Hippocampal formation (tissue), 2 donors: ENCODE data around the gene ENG.

Source experiments
- DNase-seq, 2 donors: peaks; one replicate each; lab custom pipeline; 2025; lab: John Stamatoyannopoulos, UW

ENG gene

GRCh38 chr9:127776924-127777289 lies 77.6 kb downstream of the ENG start:
- no peak for DNase-seq

GRCh38 chr9:127776195-127776923 lies 78.1 kb downstream of the ENG start:
- DNase-seq: no peak

GRCh38 chr9:127773981-127774380 lies 80.5 kb downstream of the ENG start:
- DNase-seq: no peak

GRCh38 chr9:127773272-127773671 lies 81.2 kb downstream of the ENG start:
- no peak for DNase-seq

- DNase-seq: no peak
These were observed 81.9 kb downstream of the ENG start for GRCh38 chr9:127772603-127773002.

GRCh38 chr9:127771570-127772189 lies 82.8 kb downstream of the ENG start:
- DNase-seq: no peak

GRCh38 chr9:127770905-127771569 lies 83.4 kb downstream of the ENG start:
- DNase-seq: peak; percentile 80 to 87

- no peak for DNase-seq
These were observed 83.9 kb downstream of the ENG start for GRCh38 chr9:127770583-127770904.

- DNase-seq: no peak
These were observed 84.4 kb downstream of the ENG start for GRCh38 chr9:127769929-127770582.

GRCh38 chr9:127769101-127769500 lies 85.4 kb downstream of the ENG start:
- DNase-seq: no peak

GRCh38 chr9:127768698-127769097 lies 85.8 kb downstream of the ENG start:
- no peak for DNase-seq

- DNase-seq: no peak
These were observed 86.5 kb downstream of the ENG start for GRCh38 chr9:127767909-127768331.

- DNase-seq: no peak
These were observed 87.0 kb downstream of the ENG start for GRCh38 chr9:127767410-127767809.

GRCh38 chr9:127765418-127765817 lies 89.0 kb downstream of the ENG start:
- no peak for DNase-seq
